HepG2 (cell line): ENCODE results near the gene SMNDC1. TPM values are rescaled to one million over a fixed set of nuclear protein-coding genes. Genes with fewer than 3 reads are reported as not detected.
A peak's percentile ranks its signal among the peaks of the same experiment; 100 is the strongest.

Source experiments
- ATAC-seq: fragments of 200-7000 bp; cut with Tn5 transposase; 3 replicates; pipeline ENCODE4 v1.9.1; 2020; ENCODE audit warnings: mild to moderate bottlenecking, moderate library complexity
- BruUV-seq: library from RNA; stranded (reverse); fragments of 400-500 nt; replicated peaks from 2 replicates; lab custom pipeline; 2021; lab: Mats Ljungman, UMichigan
- CTCF ChIA-PET: fragments of 300-600 bp; formaldehyde crosslinking; extraction: SDS; loops from one replicate; lab custom pipeline; 2021; ENCODE audit warnings: low total read pairs, inconsistent platforms, low intra/inter-chr PET ratio; lab: Yijun Ruan, JAX
- POLR2A ChIA-PET: fragments of 350-600 bp; sonication (Branson Sonifier 250); formaldehyde crosslinking; loops from one replicate; lab custom pipeline; 2020; ENCODE audit warnings: antibody characterized with exemption, inconsistent platforms; lab: Yijun Ruan, JAX
- DNase-seq: peaks from one replicate; pipeline ENCODE4 v3.0.0-alpha.2; 2015; ENCODE audit warnings: low spot score
- FAIRE-seq: peaks from 3 replicates; lab custom pipeline; 2011; peaks lifted over from hg19 to GRCh38; lab: Jason Lieb, UNC
- H2AFZ ChIP-seq: one replicate; pipeline ENCODE4 v1.6.1; 2011; ENCODE audit warnings: low read length, inconsistent platforms
- H3K27ac ChIP-seq: fragments of 300-600 bp; 3 replicates; pipeline ENCODE4 v1.8.0; 2011; ENCODE audit warnings: mixed run types, mild to moderate bottlenecking, mixed read lengths, low read length, inconsistent platforms; ENCODE audit not compliant: insufficient read depth; ENCODE audit errors: extremely low read length
- H3K27me3 ChIP-seq, 2 experiments: fragments of 200-600 bp in 1 of 2; 2 replicates in 1 of 2; 3 replicates in 1 of 2; pipeline versions ENCODE4 v1.6.0 to v1.8.0; 2011; ENCODE audit warnings: low read length in 2 of 2, mild to moderate bottlenecking in 2 of 2, moderate library complexity in 2 of 2, inconsistent platforms in 1 of 2; ENCODE audit not compliant: insufficient read depth in 2 of 2, control insufficient read depth in 1 of 2
- H3K36me3 ChIP-seq, 2 experiments: fragments of 200-600 bp in 1 of 2; replicated peaks in 1 of 2; 2 replicates in 1 of 2; 3 replicates in 1 of 2; pipeline versions ENCODE4 v1.5.1 to v1.8.0; 2011; ENCODE audit warnings: low read length in 2 of 2, inconsistent platforms in 1 of 2; ENCODE audit not compliant: insufficient read depth in 2 of 2, control insufficient read depth in 1 of 2
- H3K4me1 ChIP-seq: 2 replicates; pipeline ENCODE4 v1.5.1; 2012; ENCODE audit warnings: low read length, inconsistent platforms; ENCODE audit not compliant: insufficient read depth
- H3K4me2 ChIP-seq: 2 replicates; pipeline ENCODE4 v1.6.0; 2011; ENCODE audit warnings: low read depth, low read length, inconsistent platforms
- H3K4me3 ChIP-seq, 3 experiments: fragments of 200-600 bp in 1 of 3; sonication (generic), shearing (Covaris generic) in 1 of 3; replicated peaks in 1 of 3; 2 replicates each; pipeline ENCODE4 v1.5.1; 2011 to 2016; ENCODE audit warnings: low read length in 3 of 3, inconsistent platforms in 2 of 3, low read depth in 2 of 3, mild to moderate bottlenecking in 2 of 3, control low read depth in 1 of 3, mixed read lengths in 1 of 3; ENCODE audit not compliant: insufficient read depth in 1 of 3
- H3K79me2 ChIP-seq: one replicate; pipeline ENCODE4 v1.6.1; 2011; ENCODE audit warnings: low read length, inconsistent platforms; ENCODE audit not compliant: insufficient read depth
- H3K9ac ChIP-seq: 2 replicates; pipeline ENCODE4 v1.6.0; 2011; ENCODE audit warnings: mild to moderate bottlenecking, low read depth, low read length, inconsistent platforms; ENCODE audit not compliant: insufficient read depth
- H3K9me3 ChIP-seq: 2 replicates; pipeline ENCODE4 v1.5.1; 2012; ENCODE audit warnings: mild to moderate bottlenecking, low read length
- H4K20me1 ChIP-seq: 2 replicates; pipeline ENCODE4 v1.6.0; 2011; ENCODE audit warnings: inconsistent platforms, mild to moderate bottlenecking, low read length, moderate library complexity; ENCODE audit not compliant: insufficient read depth
- ATF7-NPFF ChIP-seq: sonication (generic); formaldehyde crosslinking; IDR thresholded peaks from 2 replicates; pipeline ENCODE4 v1.8.1; 2023; ENCODE audit warnings: mild to moderate bottlenecking, low read depth, missing genetic modification reagents, moderate library complexity
- CSRNP2 ChIP-seq: sonication (generic); formaldehyde crosslinking; conservative IDR thresholded peaks from 2 replicates; pipeline ENCODE4 v1.8.0; 2022; ENCODE audit warnings: low read depth, missing genetic modification reagents
- JUNB ChIP-seq: sonication (generic); formaldehyde crosslinking; IDR thresholded peaks from 2 replicates; pipeline ENCODE4 v1.8.0; 2022; ENCODE audit warnings: missing genetic modification reagents, mild to moderate bottlenecking, borderline replicate concordance
- KLF15 ChIP-seq: sonication (generic); formaldehyde crosslinking; IDR thresholded peaks from 2 replicates; pipeline ENCODE4 v1.8.1; 2023; ENCODE audit warnings: borderline replicate concordance, mild to moderate bottlenecking, inconsistent platforms, missing genetic modification reagents, mixed read lengths
- MEIS1 ChIP-seq: sonication (generic); formaldehyde crosslinking; IDR thresholded peaks from 2 replicates; pipeline ENCODE4 v1.9.0; 2021; ENCODE audit warnings: mild to moderate bottlenecking, missing genetic modification reagents, moderate library complexity, borderline replicate concordance
- MTF2 ChIP-seq: sonication (generic); formaldehyde crosslinking; IDR thresholded peaks from 2 replicates; pipeline ENCODE4 v1.5.0; 2020; ENCODE audit warnings: missing genetic modification reagents, borderline replicate concordance
- MXD3 ChIP-seq: IDR thresholded peaks from 2 replicates; pipeline ENCODE4 v1.6.1; 2016; ENCODE audit warnings: mild to moderate bottlenecking, missing biosample characterization, missing genetic modification reagents
- PRDM10 ChIP-seq: sonication (generic); formaldehyde crosslinking; IDR thresholded peaks from 2 replicates; pipeline ENCODE4 v1.4.0; 2020; ENCODE audit warnings: low read depth, missing genetic modification reagents
- RBFOX2 ChIP-seq: fragments of 200-400 bp; formaldehyde crosslinking; IDR thresholded peaks from 2 replicates; pipeline ENCODE4 v1.6.1; 2017; ENCODE audit warnings: low read depth, mild to moderate bottlenecking, low read length
- TEAD2 ChIP-seq: sonication (generic); formaldehyde crosslinking; IDR thresholded peaks from 2 replicates; pipeline ENCODE4 v1.9.0; 2021; ENCODE audit warnings: missing genetic modification reagents
- ZNF253 ChIP-seq: sonication (generic); formaldehyde crosslinking; IDR thresholded peaks from 2 replicates; pipeline ENCODE4 v1.8.0; 2022; ENCODE audit warnings: mild to moderate bottlenecking, missing genetic modification reagents, borderline replicate concordance
- ZNF343 ChIP-seq: sonication (generic); formaldehyde crosslinking; IDR thresholded peaks from 2 replicates; pipeline ENCODE4 v1.4.0; 2020; ENCODE audit warnings: mild to moderate bottlenecking, missing genetic modification reagents
- WGBS: methylation state at CpG from one replicate; pipeline ENCODE4 v1.1.6; 2017; ENCODE audit warnings: low lambda C conversion rate; 5-methylcytosine and 5-hydroxymethylcytosine counted together
- in situ Hi-C: cut with HindIII; loops from 2 replicates; pipeline ENCODE4 v1.10.0; 2017; ENCODE audit warnings: low pct_unique_long_range_greater_than_20kb; ENCODE audit not compliant: extremely low pct_ligation_motif_present
- intact Hi-C: fragments of 100-400 bp; cut with micrococcal nuclease; formaldehyde crosslinking; loops from one replicate; pipeline ENCODE4 v1.10.0; 2022; ENCODE audit not compliant: unreplicated experiment
- polyA plus RNA-seq, 8 experiments: library from polyadenylated mRNA; depleted of rRNA in 3 of 8; stranded (reverse) in 7 of 8; unstranded in 1 of 8; fragments of >200 nt; fragmentation: Illumina TruSeq in 4 of 8; extraction: Trizol in 4 of 8; gene quantifications; 2 replicates each; pipeline versions ENCODE4 v1.2.1 to v1.2.3, GENCODE V29; 2011 to 2016; ENCODE audit warnings: low read depth in 4 of 8, missing spikeins in 1 of 8, mixed read lengths in 1 of 8; ENCODE audit not compliant: insufficient read depth in 1 of 8
- total RNA-seq, 5 experiments: library from RNA; depleted of rRNA; stranded (reverse); fragments of >200 nt; fragmentation: Illumina TruSeq; extraction: Trizol; gene quantifications; 2 replicates each; pipeline ENCODE4 v1.2.3, GENCODE V29; 2016; ENCODE audit warnings: low read depth in 1 of 5
- TF ChIP-seq, protein P1 (sequence below): sonication (generic); formaldehyde crosslinking; IDR thresholded peaks from 2 replicates; pipeline ENCODE4 v1.5.1; 2020; ENCODE audit warnings: missing genetic modification reagents, mild to moderate bottlenecking, borderline replicate concordance

Gene SMNDC1
- total and polyA plus RNA-seq, 2 of the 13 experiments (the other 11 are each of a cell fraction or from before 2014, with no cell fraction given) = 7.8 to 8.9 TPM

- TF ChIP-seq MXD3 (CRISPR knock-in tag) = peak; percentile 61; the same call in 1 of the 2 replicates
- no peak for TF ChIP-seq MEIS1 (CRISPR knock-in tag)
- TF ChIP-seq, all 625 proteins: peak for 19
Observed at GRCh38 chr10:110304394-110304779, 333 bp downstream of the SMNDC1 start (continued).

- CTCF ChIA-PET = no interaction called here
- DNase-seq (no peak), FAIRE-seq (no peak)
Observed at GRCh38 chr10:110303681-110304080, 1.0 kb downstream of the SMNDC1 start.

More at GRCh38 chr10:110303681-110304080, 1.0 kb downstream of the SMNDC1 start:
- H3K9me3 ChIP-seq = no peaks in the 10 kb centered on the region
- 1% methylated on average over 4 of the region's 4 CpGs for WGBS
- peak overlapping the region; percentile 97 for H3K9ac ChIP-seq
- POLR2A ChIA-PET = interaction anchor here (0.8 kb wide), 1 partner anchor 264 kb away, joined by 3 read pairs; the partner anchor contains the start of gene SMC3
- intact Hi-C loops (no loop called here), in situ Hi-C loops (no loop called here)
- BruUV-seq = TSS peak; percentile 50
- H3K27ac ChIP-seq = peak overlapping the region; percentile 85
- no peaks in the 10 kb centered on the region; a peak in 1 of 5 replicates for H3K27me3 ChIP-seq
- peaks cover 5 to 41% of the 10 kb centered on the region in 2 experiments; a peak in 4 of 5 replicates for H3K36me3 ChIP-seq
- H3K4me3 ChIP-seq = peak overlapping the region; percentile 93 to 99 (median 98)
- ATAC-seq = no peak
- H2AFZ ChIP-seq = no peak overlapping the region
- peaks cover 20% of the 10 kb centered on the region for H4K20me1 ChIP-seq
- peaks cover 42% of the 10 kb centered on the region for H3K4me1 ChIP-seq
- peak overlapping the region; percentile 79 for H3K4me2 ChIP-seq
- TF ChIP-seq CSRNP2 (CRISPR knock-in tag) = no peak
- no peak for TF ChIP-seq ATF7-NPFF (CRISPR knock-in tag)
- TF ChIP-seq ZNF343 (CRISPR knock-in tag) = no peak
- TF ChIP-seq KLF15 (CRISPR knock-in tag) = no peak
- no peak for TF ChIP-seq JUNB (CRISPR knock-in tag)
- TF ChIP-seq TEAD2 (CRISPR knock-in tag) = no peak
- no peak for TF ChIP-seq ZNF253 (CRISPR knock-in tag)
- no peak for TF ChIP-seq RBFOX2
- TF ChIP-seq MTF2 (CRISPR knock-in tag) = no peak
- TF ChIP-seq, protein P1, sequence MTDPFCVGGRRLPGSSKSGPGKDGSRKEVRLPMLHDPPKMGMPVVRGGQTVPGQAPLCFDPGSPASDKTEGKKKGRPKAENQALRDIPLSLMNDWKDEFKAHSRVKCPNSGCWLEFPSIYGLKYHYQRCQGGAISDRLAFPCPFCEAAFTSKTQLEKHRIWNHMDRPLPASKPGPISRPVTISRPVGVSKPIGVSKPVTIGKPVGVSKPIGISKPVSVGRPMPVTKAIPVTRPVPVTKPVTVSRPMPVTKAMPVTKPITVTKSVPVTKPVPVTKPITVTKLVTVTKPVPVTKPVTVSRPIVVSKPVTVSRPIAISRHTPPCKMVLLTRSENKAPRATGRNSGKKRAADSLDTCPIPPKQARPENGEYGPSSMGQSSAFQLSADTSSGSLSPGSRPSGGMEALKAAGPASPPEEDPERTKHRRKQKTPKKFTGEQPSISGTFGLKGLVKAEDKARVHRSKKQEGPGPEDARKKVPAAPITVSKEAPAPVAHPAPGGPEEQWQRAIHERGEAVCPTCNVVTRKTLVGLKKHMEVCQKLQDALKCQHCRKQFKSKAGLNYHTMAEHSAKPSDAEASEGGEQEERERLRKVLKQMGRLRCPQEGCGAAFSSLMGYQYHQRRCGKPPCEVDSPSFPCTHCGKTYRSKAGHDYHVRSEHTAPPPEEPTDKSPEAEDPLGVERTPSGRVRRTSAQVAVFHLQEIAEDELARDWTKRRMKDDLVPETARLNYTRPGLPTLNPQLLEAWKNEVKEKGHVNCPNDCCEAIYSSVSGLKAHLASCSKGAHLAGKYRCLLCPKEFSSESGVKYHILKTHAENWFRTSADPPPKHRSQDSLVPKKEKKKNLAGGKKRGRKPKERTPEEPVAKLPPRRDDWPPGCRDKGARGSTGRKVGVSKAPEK (CRISPR knock-in tag) = no peak
- TF ChIP-seq PRDM10 = no peak
- peaks cover 44% of the 10 kb centered on the region for H3K79me2 ChIP-seq
